ENCODE data around the gene SEL1L. TPM values are rescaled to one million over a fixed set of nuclear protein-coding genes. Genes with fewer than 3 reads are reported as not detected.
"Not testable (repeated sequence)": the region's sequence is repeated elsewhere in the genome, so short reads cannot be mapped to it uniquely, and the experiment has no call there.

The SEL1L gene
- total and polyA plus RNA-seq, 2 experiments from 2014 or later, result 20.6 to 22.6 TPM

DNA sequence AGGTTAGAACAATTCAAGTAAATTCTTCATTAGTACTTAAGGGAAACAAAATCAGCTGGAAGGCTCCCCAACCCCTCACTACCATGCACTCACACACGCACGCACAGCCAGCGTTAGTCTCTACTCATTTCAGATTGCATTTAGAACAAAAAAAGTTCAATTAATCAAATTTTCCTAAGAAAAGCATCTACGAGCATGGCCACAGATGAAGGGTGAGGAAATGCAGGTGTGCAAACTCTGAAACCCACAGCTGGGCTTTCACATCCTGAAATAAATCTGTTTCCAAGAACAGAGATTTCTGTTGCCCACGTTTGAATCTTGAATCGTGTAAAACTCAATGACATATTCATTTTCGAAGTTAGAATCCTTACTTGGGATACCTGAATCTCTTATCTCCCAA, 62.6 kb downstream of the SEL1L start (continued):
- TF ChIP-seq CTCF (conservative IDR thresholded peaks at IDR 0.05; ENCODE audit: low read depth in 2 of 2) (no peak), ZNF331 (CRISPR knock-in tag; IDR thresholded peaks at IDR 0.05; ENCODE audit: low read depth) (no peak), CREB1 (CRISPR knock-in tag; IDR thresholded peaks at IDR 0.05; ENCODE audit: low read depth) (no peak), POLR2AphosphoS5 (IDR thresholded peaks at IDR 0.05; ENCODE audit: low read depth) (no peak), ZNF114 (CRISPR knock-in tag; IDR thresholded peaks at IDR 0.05) (no peak)

- not testable (repeated sequence) for H3K27me3 Mint-ChIP-seq (ENCODE audit: insufficient read depth, low read depth, poor library complexity); H3K4me2 ChIP-seq; H3K4me3 Mint-ChIP-seq; H4K20me1 ChIP-seq (replicated peaks; ENCODE audit: insufficient read depth); H3K27ac Mint-ChIP-seq; H3K9me3 Mint-ChIP-seq; H3F3A ChIP-seq (replicated peaks; ENCODE audit: low read depth); DNase-seq (ENCODE audit: low spot score); ATAC-seq; H3K36me3 ChIP-seq (ENCODE audit: insufficient read depth); H3K79me2 ChIP-seq (replicated peaks; ENCODE audit: insufficient read depth); H3K36me3 Mint-ChIP-seq (ENCODE audit: low read depth); H3K4me3 ChIP-seq; H3K27me3 ChIP-seq (ENCODE audit: insufficient read depth); H3K9me2 ChIP-seq (ENCODE audit: insufficient read depth); H3K4me1 Mint-ChIP-seq; H2AFZ ChIP-seq; H3K4me1 ChIP-seq (ENCODE audit: insufficient read depth); H3K27ac ChIP-seq (ENCODE audit: low read depth)
Measured at GRCh38 chr14:81470557-81470826, 63.2 kb downstream of the SEL1L start.

GRCh38 chr14:81466854-81467253, 66.8 kb downstream of the SEL1L start:
- no peak for DNase-seq (ENCODE audit: low spot score)
- peaks cover 10% of the 10 kb centered on the region for H3K9me3 Mint-ChIP-seq
- no peaks in the 10 kb centered on the region for H3K79me2 ChIP-seq (replicated peaks; ENCODE audit: insufficient read depth)
- peaks cover under 1% of the 10 kb centered on the region; the same call in 2 of the 3 replicates for H3K4me1 Mint-ChIP-seq
- no peak overlapping the region for H2AFZ ChIP-seq
- H3K4me1 ChIP-seq (ENCODE audit: insufficient read depth), result no peaks in the 10 kb centered on the region
- H3K4me2 ChIP-seq, result no peak overlapping the region
- H3K27ac Mint-ChIP-seq, result no peak overlapping the region
- H3F3A ChIP-seq (replicated peaks; ENCODE audit: low read depth), result no peaks in the 10 kb centered on the region
- no peaks in the 10 kb centered on the region for H4K20me1 ChIP-seq (replicated peaks; ENCODE audit: insufficient read depth)
- no peaks in the 10 kb centered on the region for H3K36me3 ChIP-seq (ENCODE audit: insufficient read depth)
- H3K27me3 Mint-ChIP-seq (ENCODE audit: insufficient read depth, low read depth, poor library complexity), result peaks cover 5% of the 10 kb centered on the region
- peaks cover 5% of the 10 kb centered on the region; the same call in 1 of the 3 replicates for H3K36me3 Mint-ChIP-seq (ENCODE audit: low read depth)
- no peak overlapping the region for H3K4me3 Mint-ChIP-seq
- no peak overlapping the region for H3K27ac ChIP-seq (ENCODE audit: low read depth)
- no peaks in the 10 kb centered on the region for H3K27me3 ChIP-seq (ENCODE audit: insufficient read depth)
- ATAC-seq, result no peak
- no peak overlapping the region for H3K4me3 ChIP-seq
- no peaks in the 10 kb centered on the region for H3K9me2 ChIP-seq (ENCODE audit: insufficient read depth)
- TF ChIP-seq NANOG (IDR thresholded peaks at IDR 0.05; ENCODE audit: borderline replicate concordance), result no peak
- TF ChIP-seq EZH2phosphoT487 (IDR thresholded peaks at IDR 0.05; ENCODE audit: unreplicated experiment), result no peak
- no peak for TF ChIP-seq CTCF (conservative IDR thresholded peaks at IDR 0.05; ENCODE audit: low read depth in 2 of 2)
- TF ChIP-seq, protein P1, sequence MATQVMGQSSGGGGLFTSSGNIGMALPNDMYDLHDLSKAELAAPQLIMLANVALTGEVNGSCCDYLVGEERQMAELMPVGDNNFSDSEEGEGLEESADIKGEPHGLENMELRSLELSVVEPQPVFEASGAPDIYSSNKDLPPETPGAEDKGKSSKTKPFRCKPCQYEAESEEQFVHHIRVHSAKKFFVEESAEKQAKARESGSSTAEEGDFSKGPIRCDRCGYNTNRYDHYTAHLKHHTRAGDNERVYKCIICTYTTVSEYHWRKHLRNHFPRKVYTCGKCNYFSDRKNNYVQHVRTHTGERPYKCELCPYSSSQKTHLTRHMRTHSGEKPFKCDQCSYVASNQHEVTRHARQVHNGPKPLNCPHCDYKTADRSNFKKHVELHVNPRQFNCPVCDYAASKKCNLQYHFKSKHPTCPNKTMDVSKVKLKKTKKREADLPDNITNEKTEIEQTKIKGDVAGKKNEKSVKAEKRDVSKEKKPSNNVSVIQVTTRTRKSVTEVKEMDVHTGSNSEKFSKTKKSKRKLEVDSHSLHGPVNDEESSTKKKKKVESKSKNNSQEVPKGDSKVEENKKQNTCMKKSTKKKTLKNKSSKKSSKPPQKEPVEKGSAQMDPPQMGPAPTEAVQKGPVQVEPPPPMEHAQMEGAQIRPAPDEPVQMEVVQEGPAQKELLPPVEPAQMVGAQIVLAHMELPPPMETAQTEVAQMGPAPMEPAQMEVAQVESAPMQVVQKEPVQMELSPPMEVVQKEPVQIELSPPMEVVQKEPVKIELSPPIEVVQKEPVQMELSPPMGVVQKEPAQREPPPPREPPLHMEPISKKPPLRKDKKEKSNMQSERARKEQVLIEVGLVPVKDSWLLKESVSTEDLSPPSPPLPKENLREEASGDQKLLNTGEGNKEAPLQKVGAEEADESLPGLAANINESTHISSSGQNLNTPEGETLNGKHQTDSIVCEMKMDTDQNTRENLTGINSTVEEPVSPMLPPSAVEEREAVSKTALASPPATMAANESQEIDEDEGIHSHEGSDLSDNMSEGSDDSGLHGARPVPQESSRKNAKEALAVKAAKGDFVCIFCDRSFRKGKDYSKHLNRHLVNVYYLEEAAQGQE (IDR thresholded peaks at IDR 0.05; ENCODE audit: unreplicated experiment), result no peak
